Right lobe of liver (tissue), 6 donors: ENCODE data around the gene LRBA. TPM values are rescaled to one million over a fixed set of nuclear protein-coding genes. Genes with fewer than 3 reads are reported as not detected.

Source experiments
- ATAC-seq, 4 donors: fragments of 200-7000 bp; cut with Tn5 transposase; one replicate each; pipeline ENCODE4 v1.9.1; 2020; ENCODE audit warnings: mild to moderate bottlenecking in 4 of 4, moderate library complexity in 4 of 4
- DNase-seq, 3 donors: peaks; one replicate each; pipeline ENCODE4 v3.0.0-alpha.2; 2020
- H3K27ac ChIP-seq, 3 donors: fragments of 200-600 bp; one replicate each; pipeline ENCODE4 v1.8.0; 2022
- H3K27me3 ChIP-seq, 2 donors: fragments of 200-600 bp; one replicate each; pipeline ENCODE4 v1.8.0; 2022
- H3K36me3 ChIP-seq, 4 donors: fragments of 200-600 bp; sonication (generic) in 1 of 4; one replicate each; pipeline versions ENCODE4 v1.5.1 to v1.8.0; 2017 to 2022; ENCODE audit warnings: control low read depth in 1 of 4
- H3K4me1 ChIP-seq, 4 donors: fragments of 200-600 bp; sonication (generic) in 1 of 4; one replicate each; pipeline versions ENCODE4 v1.5.1 to v1.8.0; 2017 to 2022; ENCODE audit warnings: control low read depth in 1 of 4
- H3K4me3 ChIP-seq, 3 donors: fragments of 200-600 bp; one replicate each; pipeline ENCODE4 v1.8.0; 2022
- H3K9me3 ChIP-seq, 4 donors: fragments of 200-600 bp; sonication (generic) in 1 of 4; one replicate each; pipeline versions ENCODE4 v1.5.1 to v1.8.0; 2017 to 2022; ENCODE audit warnings: control low read depth in 1 of 4
- POLR2A ChIP-seq: fragments of 450-650 bp; IDR thresholded peaks from one replicate; pipeline ENCODE4 v1.6.1; 2017; ENCODE audit warnings: antibody characterized with exemption, mild to moderate bottlenecking
- WGBS: methylation state at CpG from one replicate; pipeline ENCODE4 v1.1.6; 2018; ENCODE audit warnings: low coverage, low lambda C conversion rate; ENCODE audit not compliant: insufficient coverage; ENCODE audit errors: missing lambda C conversion rate; 5-methylcytosine and 5-hydroxymethylcytosine counted together
- intact Hi-C, 2 donors: fragments of 100-400 bp; cut with DNase I; formaldehyde crosslinking; loops; one replicate each; pipeline versions ENCODE4 v1.11.2 to v1.14.1; 2022
- total RNA-seq, 6 experiments: library from RNA; depleted of rRNA in 2 of 6; stranded (reverse); fragments of >200 nt in 2 of 6; fragmentation: NEBNext Ultra II Directional in 3 of 6; extraction: Animal tissue kit (Norgen Biotek cat#: 25700) in 3 of 6; gene quantifications; one replicate each; pipeline versions ENCODE4 v1.1.0 to v1.2.4, GENCODE V29; 2016 to 2023
- TF ChIP-seq, protein P1 (sequence below), 4 donors: fragments of 200-600 bp in 3 of 4; fragments of 450-650 bp in 1 of 4; IDR thresholded peaks; one replicate each; pipeline versions ENCODE4 v1.5.1 to v1.8.0; 2016 to 2022; ENCODE audit warnings: antibody characterized with exemption in 4 of 4, mild to moderate bottlenecking in 2 of 4
- donor health status: DM: no; HTN: yes; CAD: no.
- donor health status: DM: no; HTN: no; CAD: no.
- donor health status: DM: no; HTN: no; CAD: no.
- donor health status: DM: no; HTN: yes; CAD: no.
- donor health status: DM: no; HTN: yes; CAD: no.

Gene LRBA
- total RNA-seq, 6 experiments from 2014 or later, result 18.9 to 48.1 (median 24.5) TPM

GRCh38 chr4:150479657-150480056 is 535.4 kb downstream of the LRBA start:
- H3K27me3 ChIP-seq, result no peaks in the 10 kb centered on the region
- 93% methylated on average over 3 of the region's 3 CpGs for WGBS
- intact Hi-C loops, result no loop called here
- ATAC-seq (no peak), DNase-seq (no peak)
- H3K27ac ChIP-seq, result no peak overlapping the region
- H3K9me3 ChIP-seq, result no peaks in the 10 kb centered on the region
- no peak overlapping the region for H3K4me3 ChIP-seq
- no peak for TF ChIP-seq POLR2A
- TF ChIP-seq, protein P1, sequence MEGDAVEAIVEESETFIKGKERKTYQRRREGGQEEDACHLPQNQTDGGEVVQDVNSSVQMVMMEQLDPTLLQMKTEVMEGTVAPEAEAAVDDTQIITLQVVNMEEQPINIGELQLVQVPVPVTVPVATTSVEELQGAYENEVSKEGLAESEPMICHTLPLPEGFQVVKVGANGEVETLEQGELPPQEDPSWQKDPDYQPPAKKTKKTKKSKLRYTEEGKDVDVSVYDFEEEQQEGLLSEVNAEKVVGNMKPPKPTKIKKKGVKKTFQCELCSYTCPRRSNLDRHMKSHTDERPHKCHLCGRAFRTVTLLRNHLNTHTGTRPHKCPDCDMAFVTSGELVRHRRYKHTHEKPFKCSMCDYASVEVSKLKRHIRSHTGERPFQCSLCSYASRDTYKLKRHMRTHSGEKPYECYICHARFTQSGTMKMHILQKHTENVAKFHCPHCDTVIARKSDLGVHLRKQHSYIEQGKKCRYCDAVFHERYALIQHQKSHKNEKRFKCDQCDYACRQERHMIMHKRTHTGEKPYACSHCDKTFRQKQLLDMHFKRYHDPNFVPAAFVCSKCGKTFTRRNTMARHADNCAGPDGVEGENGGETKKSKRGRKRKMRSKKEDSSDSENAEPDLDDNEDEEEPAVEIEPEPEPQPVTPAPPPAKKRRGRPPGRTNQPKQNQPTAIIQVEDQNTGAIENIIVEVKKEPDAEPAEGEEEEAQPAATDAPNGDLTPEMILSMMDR (IDR thresholded peaks at IDR 0.05), result no peak
- H3K4me1 ChIP-seq, result no peaks in the 10 kb centered on the region
- no peaks in the 10 kb centered on the region for H3K36me3 ChIP-seq

DNA sequence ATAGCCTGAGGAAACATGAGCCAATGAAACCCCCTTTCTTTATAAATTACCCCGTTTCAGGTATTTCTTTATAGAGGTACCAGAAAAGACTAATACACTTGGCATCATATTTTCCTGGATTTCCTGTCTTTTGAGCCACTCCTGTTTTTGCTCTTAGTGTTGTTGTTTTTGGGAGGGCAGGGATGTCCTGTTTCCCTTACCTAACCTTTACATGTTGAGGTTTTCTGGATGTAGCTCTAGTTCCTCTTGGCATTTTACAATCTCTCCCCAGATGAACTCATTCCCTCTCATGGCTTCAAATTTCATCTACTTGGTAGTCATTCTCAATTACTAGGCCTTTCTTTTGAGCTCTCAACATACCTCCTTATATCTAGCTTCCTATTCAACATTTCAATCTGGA is 537.2 kb downstream of the LRBA start:
- TF ChIP-seq POLR2A, result no peak
- TF ChIP-seq, protein P1 (IDR thresholded peaks at IDR 0.05), result no peak
- H3K4me3 ChIP-seq, result no peak overlapping the region
- H3K36me3 ChIP-seq, result peaks cover 0 to 2% (median 0%) of the 10 kb centered on the region in 4 donors
- H3K27me3 ChIP-seq, result no peaks in the 10 kb centered on the region
- 67% methylated on average over 1 of the region's 1 CpG for WGBS
- no peak overlapping the region for H3K27ac ChIP-seq
- no peak for ATAC-seq
- H3K4me1 ChIP-seq, result no peaks in the 10 kb centered on the region
- DNase-seq, result no peak
- intact Hi-C loops, result no loop called here
- H3K9me3 ChIP-seq, result no peaks in the 10 kb centered on the region

GRCh38 chr4:150476776-150477175 is 538.3 kb downstream of the LRBA start:
- no peaks in the 10 kb centered on the region for H3K4me1 ChIP-seq
- H3K4me3 ChIP-seq, result no peak overlapping the region
- intact Hi-C loops, result no loop called here
- H3K36me3 ChIP-seq, result peaks cover 0 to 2% (median 0%) of the 10 kb centered on the region in 4 donors
- H3K27me3 ChIP-seq, result no peaks in the 10 kb centered on the region
- H3K9me3 ChIP-seq, result no peaks in the 10 kb centered on the region
- H3K27ac ChIP-seq, result no peak overlapping the region
- TF ChIP-seq, protein P1 (IDR thresholded peaks at IDR 0.05), result no peak
- TF ChIP-seq POLR2A, result no peak
- whole genome bisulfite sequencing, result no CpG with 5 or more reads among the region's 2 CpGs
- ATAC-seq (no peak), DNase-seq (no peak)

- Histone ChIP-seq H3K4me1 (no peaks in the 10 kb centered on the region), H3K27me3 (no peaks in the 10 kb centered on the region), H3K27ac (no peak overlapping the region), H3K36me3 (peaks cover 0 to 2% (median 0%) of the 10 kb centered on the region in 4 donors), H3K4me3 (no peak overlapping the region), H3K9me3 (no peaks in the 10 kb centered on the region)
- no peak for ATAC-seq
- 78% methylated on average over 1 of the region's 1 CpG for WGBS
- no peak for DNase-seq
- intact Hi-C loops, result no loop called here
- TF ChIP-seq, protein P1 (IDR thresholded peaks at IDR 0.05), result no peak
- no peak for TF ChIP-seq POLR2A
Observed at GRCh38 chr4:150475763-150476162, 539.3 kb downstream of the LRBA start.

- no peaks in the 10 kb centered on the region for H3K36me3 ChIP-seq
- H3K4me1 ChIP-seq, result no peaks in the 10 kb centered on the region
- no peaks in the 10 kb centered on the region for H3K27me3 ChIP-seq
- ATAC-seq (no peak), DNase-seq (no peak)
- no peaks in the 10 kb centered on the region for H3K9me3 ChIP-seq
- intact Hi-C loops, result no loop called here
- H3K4me3 ChIP-seq, result no peak overlapping the region
- H3K27ac ChIP-seq, result no peak overlapping the region
- WGBS, result 58% methylated on average over 2 of the region's 2 CpGs
- no peak for TF ChIP-seq POLR2A
- TF ChIP-seq, protein P1 (IDR thresholded peaks at IDR 0.05), result no peak
Observed at GRCh38 chr4:150464523-150464922, 550.6 kb downstream of the LRBA start.
